NB4 (cell line): ENCODE results near the gene ANO10.

Experiments used
- POLR2A ChIP-seq: IDR thresholded peaks from 2 replicates; pipeline ENCODE4 v1.6.1; 2011; ENCODE audit warnings: mild to moderate bottlenecking; ENCODE audit not compliant: insufficient read length; ENCODE audit errors: extremely low read depth
- TF ChIP-seq, protein P1 (sequence below): IDR thresholded peaks from one replicate; pipeline ENCODE4 v1.5.1; 2012; ENCODE audit warnings: low read depth, low read length

- TF ChIP-seq, protein P1, sequence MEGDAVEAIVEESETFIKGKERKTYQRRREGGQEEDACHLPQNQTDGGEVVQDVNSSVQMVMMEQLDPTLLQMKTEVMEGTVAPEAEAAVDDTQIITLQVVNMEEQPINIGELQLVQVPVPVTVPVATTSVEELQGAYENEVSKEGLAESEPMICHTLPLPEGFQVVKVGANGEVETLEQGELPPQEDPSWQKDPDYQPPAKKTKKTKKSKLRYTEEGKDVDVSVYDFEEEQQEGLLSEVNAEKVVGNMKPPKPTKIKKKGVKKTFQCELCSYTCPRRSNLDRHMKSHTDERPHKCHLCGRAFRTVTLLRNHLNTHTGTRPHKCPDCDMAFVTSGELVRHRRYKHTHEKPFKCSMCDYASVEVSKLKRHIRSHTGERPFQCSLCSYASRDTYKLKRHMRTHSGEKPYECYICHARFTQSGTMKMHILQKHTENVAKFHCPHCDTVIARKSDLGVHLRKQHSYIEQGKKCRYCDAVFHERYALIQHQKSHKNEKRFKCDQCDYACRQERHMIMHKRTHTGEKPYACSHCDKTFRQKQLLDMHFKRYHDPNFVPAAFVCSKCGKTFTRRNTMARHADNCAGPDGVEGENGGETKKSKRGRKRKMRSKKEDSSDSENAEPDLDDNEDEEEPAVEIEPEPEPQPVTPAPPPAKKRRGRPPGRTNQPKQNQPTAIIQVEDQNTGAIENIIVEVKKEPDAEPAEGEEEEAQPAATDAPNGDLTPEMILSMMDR: no peak
- no peak for TF ChIP-seq POLR2A
Observed at GRCh38 chr3:43364926-43365325, 256.9 kb downstream of the ANO10 start.
